GM19193 (cell line): ENCODE measurements around the gene PKN3.

Experiments used
- POLR2A ChIP-seq: IDR thresholded peaks from 4 replicates; pipeline ENCODE4 v1.6.1; 2011; ENCODE audit not compliant: insufficient read depth, insufficient read length; ENCODE audit errors: extremely low read depth

The PKN3 gene

GRCh38 chr9:128712451-128713410 lies 10.4 kb downstream of the PKN3 start:
- TF ChIP-seq POLR2A = no peak

- TF ChIP-seq POLR2A = no peak
Observed at GRCh38 chr9:128713411-128713780, 11.1 kb downstream of the PKN3 start.

GRCh38 chr9:128713941-128714573 lies 11.8 kb downstream of the PKN3 start:
- no peak for TF ChIP-seq POLR2A

GRCh38 chr9:128714586-128715435 lies 12.5 kb downstream of the PKN3 start:
- no peak for TF ChIP-seq POLR2A

- TF ChIP-seq POLR2A = no peak
Observed at GRCh38 chr9:128715436-128715750, 13.1 kb downstream of the PKN3 start.

GRCh38 chr9:128716581-128717254 lies 14.4 kb downstream of the PKN3 start:
- TF ChIP-seq POLR2A = no peak

GRCh38 chr9:128718047-128718446 lies 15.7 kb downstream of the PKN3 start:
- no peak for TF ChIP-seq POLR2A

- no peak for TF ChIP-seq POLR2A
Observed at GRCh38 chr9:128718475-128718874, 16.2 kb downstream of the PKN3 start.

- TF ChIP-seq POLR2A = no peak
Observed at GRCh38 chr9:128719919-128720605, 17.8 kb downstream of the PKN3 start.

GRCh38 chr9:128720841-128721486 lies 18.7 kb downstream of the PKN3 start:
- TF ChIP-seq POLR2A = no peak

GRCh38 chr9:128721487-128722010 lies 19.2 kb downstream of the PKN3 start:
- TF ChIP-seq POLR2A = no peak

GRCh38 chr9:128722380-128723351 lies 20.4 kb downstream of the PKN3 start:
- TF ChIP-seq POLR2A = no peak

GRCh38 chr9:128723352-128723865 lies 21.1 kb downstream of the PKN3 start:
- no peak for TF ChIP-seq POLR2A
